ENCODE measurements around the gene LYZL1. TPM values are rescaled to one million over a fixed set of nuclear protein-coding genes. Genes with fewer than 3 reads are reported as not detected.

LYZL1 gene
- total RNA-seq, 2 donors from 2014 or later, result not detected

- no peak for TF ChIP-seq CTCF (IDR thresholded peaks at IDR 0.05)
- Histone ChIP-seq H3K9me3 (no peaks in the 10 kb centered on the region), H3K27me3 (replicated peaks; ENCODE audit: insufficient read depth) (no peaks in the 10 kb centered on the region), H3K4me3 (no peak overlapping the region), H3K36me3 (no peaks in the 10 kb centered on the region), H3K27ac (no peak overlapping the region), H3K4me1 (ENCODE audit: control insufficient read depth in 1 of 2, low read depth in 2 of 2) (peaks cover 0 to 29% of the 10 kb centered on the region in 2 donors)
- ATAC-seq (ENCODE audit: insufficient number of reproducible peaks, low FRiP score, low read depth) (no peak), DNase-seq (ENCODE audit: low spot score) (no peak)
Observed at GRCh38 chr10:29353305-29353704, 64.4 kb downstream of the LYZL1 start.

- ATAC-seq (ENCODE audit: insufficient number of reproducible peaks, low FRiP score, low read depth) (no peak), DNase-seq (ENCODE audit: low spot score) (no peak)
- no peak overlapping the region for H3K4me3 ChIP-seq
- H3K27ac ChIP-seq, result no peak overlapping the region
- no peaks in the 10 kb centered on the region for H3K36me3 ChIP-seq
- H3K4me1 ChIP-seq (ENCODE audit: control insufficient read depth in 1 of 2, low read depth in 2 of 2), result peaks cover 0 to 29% of the 10 kb centered on the region in 2 donors
- no peak for TF ChIP-seq CTCF (IDR thresholded peaks at IDR 0.05)
- H3K27me3 ChIP-seq (replicated peaks; ENCODE audit: insufficient read depth), result no peaks in the 10 kb centered on the region
- H3K9me3 ChIP-seq, result no peaks in the 10 kb centered on the region
Observed at GRCh38 chr10:29353887-29354561, 65.2 kb downstream of the LYZL1 start.

- Histone ChIP-seq H3K27ac (no peak overlapping the region), H3K9me3 (no peaks in the 10 kb centered on the region), H3K4me3 (no peak overlapping the region), H3K27me3 (replicated peaks; ENCODE audit: insufficient read depth) (no peaks in the 10 kb centered on the region), H3K36me3 (no peaks in the 10 kb centered on the region), H3K4me1 (ENCODE audit: control insufficient read depth in 1 of 2, low read depth in 2 of 2) (peaks cover 0 to 29% of the 10 kb centered on the region in 2 donors)
- DNase-seq (ENCODE audit: low spot score) (no peak), ATAC-seq (ENCODE audit: insufficient number of reproducible peaks, low FRiP score, low read depth) (no peak)
- no peak for TF ChIP-seq CTCF (IDR thresholded peaks at IDR 0.05)
Observed at GRCh38 chr10:29355411-29355991, 66.6 kb downstream of the LYZL1 start.

GRCh38 chr10:29356931-29357330 lies 68.1 kb downstream of the LYZL1 start:
- ATAC-seq (ENCODE audit: insufficient number of reproducible peaks, low FRiP score, low read depth), result no peak

More at GRCh38 chr10:29356931-29357330, 68.1 kb downstream of the LYZL1 start:
- DNase-seq (ENCODE audit: low spot score), result no peak
- Histone ChIP-seq H3K27ac (no peak overlapping the region), H3K4me1 (ENCODE audit: control insufficient read depth in 1 of 2, low read depth in 2 of 2) (peaks cover 0 to 29% of the 10 kb centered on the region in 2 donors), H3K27me3 (replicated peaks; ENCODE audit: insufficient read depth) (no peaks in the 10 kb centered on the region), H3K36me3 (no peaks in the 10 kb centered on the region), H3K4me3 (no peak overlapping the region), H3K9me3 (no peaks in the 10 kb centered on the region)
- no peak for TF ChIP-seq CTCF (IDR thresholded peaks at IDR 0.05)

Data from thoracic aorta (tissue), 2 donors.